Endothelial cell of umbilical vein (primary cell): ENCODE measurements around the gene NCKAP5. TPM values are rescaled to one million over a fixed set of nuclear protein-coding genes. Genes with fewer than 3 reads are reported as not detected.

ENCODE experiments used
- BruUV-seq: library from RNA; stranded (reverse); fragments of 400-500 nt; replicated peaks from 2 replicates; lab custom pipeline; 2021; lab: Mats Ljungman, UMichigan
- CTCF ChIA-PET: fragments of 300-600, 350-600 bp; sonication (Branson Sonifier 250); formaldehyde crosslinking; loops from one replicate; lab custom pipeline; 2021; ENCODE audit warnings: antibody characterized with exemption, inconsistent platforms; lab: Charles Lee
- POLR2A ChIA-PET: fragments of 300-600, 350-600 bp; sonication (Branson Sonifier 250); formaldehyde crosslinking; loops from one replicate; lab custom pipeline; 2021; ENCODE audit warnings: antibody characterized with exemption, inconsistent platforms; lab: Charles Lee
- DNase-seq: peaks from one replicate; pipeline ENCODE4 v3.0.0-alpha.2; 2011; ENCODE audit warnings: low read depth, low spot score
- FAIRE-seq: peaks from 2 replicates; lab custom pipeline; 2011; peaks lifted over from hg19 to GRCh38; lab: Jason Lieb, UNC
- H2AFZ ChIP-seq: 2 replicates; pipeline ENCODE4 v1.6.0; 2012; ENCODE audit warnings: low read depth, low read length, control low read depth, inconsistent platforms
- H3K27ac ChIP-seq: 2 replicates; pipeline ENCODE4 v1.5.1; 2011; ENCODE audit warnings: low read depth, mild to moderate bottlenecking, control low read depth, low read length, moderate library complexity; ENCODE audit not compliant: insufficient read depth
- H3K27me3 ChIP-seq, 2 experiments: 2 replicates each; pipeline versions ENCODE4 v1.6.0 to v1.6.1; 2011; ENCODE audit warnings: low read length in 2 of 2, mixed read lengths in 1 of 2; ENCODE audit not compliant: control insufficient read depth in 2 of 2, insufficient read depth in 2 of 2
- H3K36me3 ChIP-seq, 2 experiments: 2 replicates in 1 of 2; 3 replicates in 1 of 2; pipeline ENCODE4 v1.5.1; 2011; ENCODE audit warnings: low read length in 2 of 2, mild to moderate bottlenecking in 1 of 2, moderate library complexity in 1 of 2; ENCODE audit not compliant: control insufficient read depth in 2 of 2, insufficient read depth in 2 of 2; ENCODE audit errors: extremely low read depth in 1 of 2
- H3K4me1 ChIP-seq: 3 replicates; pipeline ENCODE4 v1.5.1; 2011; ENCODE audit warnings: mild to moderate bottlenecking, low read length; ENCODE audit not compliant: control insufficient read depth, insufficient read depth; ENCODE audit errors: extremely low read depth
- H3K4me2 ChIP-seq: 2 replicates; pipeline ENCODE4 v1.6.1; 2011; ENCODE audit warnings: low read length, control low read depth, mixed read lengths; ENCODE audit not compliant: insufficient read depth
- H3K4me3 ChIP-seq, 3 experiments: fragments of 200-600 bp in 1 of 3; sonication (generic), shearing (Covaris generic) in 1 of 3; replicated peaks in 1 of 3; 2 replicates each; pipeline ENCODE4 v1.5.1; 2011 to 2016; ENCODE audit warnings: control low read depth in 3 of 3, low read length in 3 of 3, mild to moderate bottlenecking in 2 of 3, inconsistent platforms in 1 of 3, low read depth in 1 of 3, moderate library complexity in 1 of 3; ENCODE audit not compliant: insufficient read depth in 1 of 3
- H3K79me2 ChIP-seq: 2 replicates; pipeline ENCODE4 v1.6.0; 2012; ENCODE audit warnings: low read length, inconsistent platforms; ENCODE audit not compliant: control insufficient read depth, insufficient read depth
- H3K9ac ChIP-seq: replicated peaks from 2 replicates; pipeline ENCODE3; 2011; ENCODE audit warnings: low read length, control low read depth; ENCODE audit not compliant: insufficient read depth; ENCODE audit errors: extremely low read depth
- H3K9me1 ChIP-seq: replicated peaks from 3 replicates; pipeline ENCODE4 v1.6.0; 2011; ENCODE audit warnings: mild to moderate bottlenecking, low read length; ENCODE audit not compliant: control insufficient read depth, insufficient read depth; ENCODE audit errors: extremely low read depth
- H3K9me3 ChIP-seq: replicated peaks from 2 replicates; pipeline ENCODE4 v1.5.1; 2012; ENCODE audit warnings: low read length, inconsistent platforms; ENCODE audit not compliant: control insufficient read depth, insufficient read depth
- H4K20me1 ChIP-seq: replicated peaks from 2 replicates; pipeline ENCODE3; 2011; ENCODE audit warnings: mild to moderate bottlenecking, low read length; ENCODE audit not compliant: control insufficient read depth, insufficient read depth; ENCODE audit errors: extremely low read depth
- EZH2 ChIP-seq: IDR thresholded peaks from 2 replicates; pipeline ENCODE4 v1.6.1; 2012; ENCODE audit warnings: borderline replicate concordance, low read depth, mild to moderate bottlenecking, moderate library complexity, low read length, inconsistent platforms; ENCODE audit not compliant: severe bottlenecking
- FOS ChIP-seq: IDR thresholded peaks from 2 replicates; pipeline ENCODE4 v1.6.1; 2011; ENCODE audit warnings: mild to moderate bottlenecking, low read length, moderate library complexity, borderline replicate concordance; ENCODE audit not compliant: insufficient read depth
- GATA2 ChIP-seq: IDR thresholded peaks from 2 replicates; pipeline ENCODE4 v1.7.0; 2011; ENCODE audit warnings: low read depth, mild to moderate bottlenecking, moderate library complexity, mixed read lengths, low read length; ENCODE audit not compliant: insufficient read length, insufficient read depth
- JUN ChIP-seq: IDR thresholded peaks from 2 replicates; pipeline ENCODE4 v1.6.1; 2011; ENCODE audit warnings: borderline replicate concordance, low read depth; ENCODE audit not compliant: insufficient read length, insufficient read depth
- MAX ChIP-seq: IDR thresholded peaks from 2 replicates; pipeline ENCODE4 v1.6.1; 2011; ENCODE audit not compliant: insufficient read depth, insufficient read length
- MYC ChIP-seq: IDR thresholded peaks from one replicate; pipeline ENCODE4 v1.6.1; 2011; ENCODE audit warnings: mild to moderate bottlenecking, low read depth, low read length
- POLR2A ChIP-seq: IDR thresholded peaks from 2 replicates; pipeline ENCODE4 v1.6.1; 2012; ENCODE audit warnings: low read depth, mild to moderate bottlenecking, control low read depth, low read length
- POLR2AphosphoS5 ChIP-seq: IDR thresholded peaks from 2 replicates; pipeline ENCODE4 v1.6.1; 2012; ENCODE audit warnings: low read depth, mild to moderate bottlenecking, control low read depth, low read length, moderate library complexity; ENCODE audit not compliant: insufficient read depth
- dilution Hi-C: fragments of 300-500 bp; cut with MboI; formaldehyde crosslinking; loops from one replicate; pipeline ENCODE4 v1.15.0; 2019; ENCODE audit warnings: low sequenced_read_pairs; ENCODE audit not compliant: extremely low pct_ligation_motif_present
- intact Hi-C: fragments of 100-400 bp; cut with micrococcal nuclease; formaldehyde crosslinking; loops from one replicate; pipeline ENCODE4 v1.10.0; 2022
- polyA plus RNA-seq, 4 experiments: library from polyadenylated mRNA; depleted of rRNA in 3 of 4; stranded (reverse) in 3 of 4; unstranded in 1 of 4; fragments of >200 nt; gene quantifications; 2 replicates each; pipeline versions ENCODE4 v1.2.1 to v1.2.3, GENCODE V29; 2011 to 2012; ENCODE audit warnings: missing spikeins in 1 of 4
- total RNA-seq: library from RNA; stranded (reverse); gene quantifications from 2 replicates; pipeline ENCODE4 v1.2.3, GENCODE V29; 2021
- TF ChIP-seq, protein P1 (sequence below), 2 donors: IDR thresholded peaks; 1 replicate in 1 of 2; 2 replicates in 1 of 2; pipeline ENCODE4 v1.5.1; 2011; ENCODE audit warnings: low read length in 2 of 2, mild to moderate bottlenecking in 2 of 2, moderate library complexity in 2 of 2, control low read depth in 1 of 2, inconsistent platforms in 1 of 2, low read depth in 1 of 2; ENCODE audit not compliant: insufficient read depth in 1 of 2; ENCODE audit errors: extremely low read depth in 1 of 2

The NCKAP5 gene
- total and polyA plus RNA-seq, 2 donors (not counting 3 experiments of a cell fraction or from before 2014, with no cell fraction given): 0.47 to 3.3 TPM

- CTCF ChIA-PET: interaction anchor here (1.1 kb wide), 1 partner anchor 284 kb away, joined by 3 read pairs; no protein-coding TSS in a partner anchor
- H4K20me1 ChIP-seq: no peaks in the 10 kb centered on the region
- H3K9me3 ChIP-seq: no peaks in the 10 kb centered on the region
- no peaks in the 10 kb centered on the region for H3K9me1 ChIP-seq
- TF ChIP-seq MYC: no peak
- TF ChIP-seq JUN: no peak
- TF ChIP-seq FOS: no peak
- no peak for TF ChIP-seq GATA2
- TF ChIP-seq EZH2: no peak
- no peak for TF ChIP-seq POLR2AphosphoS5
- TF ChIP-seq POLR2A: no peak
- H3K4me1 ChIP-seq: no peaks in the 10 kb centered on the region
- dilution Hi-C loops: no loop called here
- BruUV-seq: no TSS peak
- H3K79me2 ChIP-seq: no peaks in the 10 kb centered on the region
- intact Hi-C loops: no loop called here
- no peak overlapping the region for H3K9ac ChIP-seq
- no peaks in the 10 kb centered on the region for H3K36me3 ChIP-seq
- no peak for FAIRE-seq
- H3K4me2 ChIP-seq: no peak overlapping the region
- no peak overlapping the region for H2AFZ ChIP-seq
- POLR2A ChIA-PET: no interaction called here
- DNase-seq: no peak
- no peak overlapping the region for H3K27ac ChIP-seq
- H3K27me3 ChIP-seq: no peaks in the 10 kb centered on the region
- H3K4me3 ChIP-seq: no peak overlapping the region
These were observed 32.1 kb upstream of the NCKAP5 start for GRCh38 chr2:133600266-133600928.

DNA sequence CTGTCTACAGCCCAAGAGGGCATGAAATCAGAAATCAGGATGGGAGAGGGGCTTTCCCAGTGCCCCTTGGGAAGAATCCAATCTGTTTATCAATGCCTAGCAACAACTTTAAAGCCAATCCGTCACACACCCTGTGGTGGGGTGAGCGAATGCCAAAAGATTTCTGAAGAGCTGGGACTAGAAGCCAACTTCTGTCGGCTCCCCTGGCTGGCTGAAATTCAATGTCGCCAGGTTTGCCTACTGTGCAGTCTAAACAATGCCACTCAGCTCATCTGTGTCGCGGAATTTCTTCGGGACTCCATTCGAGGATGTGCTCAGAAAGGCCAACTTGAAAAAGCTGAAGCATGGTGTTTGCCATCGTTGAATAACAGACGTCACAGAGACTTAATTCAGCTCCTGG lies 31.5 kb upstream of the NCKAP5 start:
- ChIA-PET CTCF (interaction anchor here (1.1 kb wide), 1 partner anchor 285 kb away, joined by 3 read pairs; no protein-coding TSS in a partner anchor), POLR2A (no interaction called here)
- no peaks in the 10 kb centered on the region for H4K20me1 ChIP-seq
- H3K4me2 ChIP-seq: no peak overlapping the region
- BruUV-seq: no TSS peak
- H3K4me3 ChIP-seq: no peak overlapping the region
- no peaks in the 10 kb centered on the region for H3K9me1 ChIP-seq
- no peaks in the 10 kb centered on the region for H3K79me2 ChIP-seq
- dilution Hi-C loops: no loop called here
- no peaks in the 10 kb centered on the region for H3K4me1 ChIP-seq
- TF ChIP-seq MAX: no peak
- TF ChIP-seq JUN: no peak
- TF ChIP-seq, protein P1, sequence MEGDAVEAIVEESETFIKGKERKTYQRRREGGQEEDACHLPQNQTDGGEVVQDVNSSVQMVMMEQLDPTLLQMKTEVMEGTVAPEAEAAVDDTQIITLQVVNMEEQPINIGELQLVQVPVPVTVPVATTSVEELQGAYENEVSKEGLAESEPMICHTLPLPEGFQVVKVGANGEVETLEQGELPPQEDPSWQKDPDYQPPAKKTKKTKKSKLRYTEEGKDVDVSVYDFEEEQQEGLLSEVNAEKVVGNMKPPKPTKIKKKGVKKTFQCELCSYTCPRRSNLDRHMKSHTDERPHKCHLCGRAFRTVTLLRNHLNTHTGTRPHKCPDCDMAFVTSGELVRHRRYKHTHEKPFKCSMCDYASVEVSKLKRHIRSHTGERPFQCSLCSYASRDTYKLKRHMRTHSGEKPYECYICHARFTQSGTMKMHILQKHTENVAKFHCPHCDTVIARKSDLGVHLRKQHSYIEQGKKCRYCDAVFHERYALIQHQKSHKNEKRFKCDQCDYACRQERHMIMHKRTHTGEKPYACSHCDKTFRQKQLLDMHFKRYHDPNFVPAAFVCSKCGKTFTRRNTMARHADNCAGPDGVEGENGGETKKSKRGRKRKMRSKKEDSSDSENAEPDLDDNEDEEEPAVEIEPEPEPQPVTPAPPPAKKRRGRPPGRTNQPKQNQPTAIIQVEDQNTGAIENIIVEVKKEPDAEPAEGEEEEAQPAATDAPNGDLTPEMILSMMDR (IDR thresholded peaks at IDR 0.05; ENCODE audit: extremely low read depth in 1 of 2, insufficient read depth in 1 of 2, low read depth in 1 of 2, low read length in 2 of 2): no peak
- TF ChIP-seq GATA2: no peak
- TF ChIP-seq EZH2: no peak
- no peak for TF ChIP-seq MYC
- TF ChIP-seq POLR2A: no peak
- no peak for TF ChIP-seq POLR2AphosphoS5
- no peak for TF ChIP-seq FOS
- no peak overlapping the region for H3K9ac ChIP-seq
- intact Hi-C loops: no loop called here
- H3K9me3 ChIP-seq: no peaks in the 10 kb centered on the region
- no peaks in the 10 kb centered on the region for H3K36me3 ChIP-seq
- H3K27ac ChIP-seq: no peak overlapping the region
- H2AFZ ChIP-seq: no peak overlapping the region
- no peaks in the 10 kb centered on the region for H3K27me3 ChIP-seq
- no peak for FAIRE-seq
- DNase-seq: no peak
